Left hindlimb (tissue), 1 donor: ENCODE data around the gene PDGFD.

Experiments
- DNase-seq: peaks from one replicate; pipeline ENCODE4 v3.0.0-alpha.2; 2018

The PDGFD gene

DNA sequence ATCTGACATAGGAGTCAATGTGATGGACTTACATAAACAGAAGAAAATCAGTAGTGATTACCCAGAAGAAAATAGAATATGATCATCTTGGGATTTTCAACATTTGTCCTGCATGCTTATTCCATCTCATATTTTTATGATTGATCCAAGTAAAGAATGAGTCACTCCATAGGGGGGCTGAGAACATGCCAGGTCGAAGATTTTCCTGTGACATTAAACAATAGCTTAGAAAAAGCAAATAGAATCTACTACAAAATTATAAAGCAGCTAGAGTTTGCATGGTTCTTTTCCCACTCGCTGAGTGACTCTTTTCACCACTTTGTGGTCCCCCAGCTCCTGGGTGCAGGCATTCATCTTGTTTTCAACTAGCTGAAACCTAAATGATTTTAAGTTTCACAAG lies 71.2 kb downstream of the PDGFD start:
- no peak for DNase-seq

DNA sequence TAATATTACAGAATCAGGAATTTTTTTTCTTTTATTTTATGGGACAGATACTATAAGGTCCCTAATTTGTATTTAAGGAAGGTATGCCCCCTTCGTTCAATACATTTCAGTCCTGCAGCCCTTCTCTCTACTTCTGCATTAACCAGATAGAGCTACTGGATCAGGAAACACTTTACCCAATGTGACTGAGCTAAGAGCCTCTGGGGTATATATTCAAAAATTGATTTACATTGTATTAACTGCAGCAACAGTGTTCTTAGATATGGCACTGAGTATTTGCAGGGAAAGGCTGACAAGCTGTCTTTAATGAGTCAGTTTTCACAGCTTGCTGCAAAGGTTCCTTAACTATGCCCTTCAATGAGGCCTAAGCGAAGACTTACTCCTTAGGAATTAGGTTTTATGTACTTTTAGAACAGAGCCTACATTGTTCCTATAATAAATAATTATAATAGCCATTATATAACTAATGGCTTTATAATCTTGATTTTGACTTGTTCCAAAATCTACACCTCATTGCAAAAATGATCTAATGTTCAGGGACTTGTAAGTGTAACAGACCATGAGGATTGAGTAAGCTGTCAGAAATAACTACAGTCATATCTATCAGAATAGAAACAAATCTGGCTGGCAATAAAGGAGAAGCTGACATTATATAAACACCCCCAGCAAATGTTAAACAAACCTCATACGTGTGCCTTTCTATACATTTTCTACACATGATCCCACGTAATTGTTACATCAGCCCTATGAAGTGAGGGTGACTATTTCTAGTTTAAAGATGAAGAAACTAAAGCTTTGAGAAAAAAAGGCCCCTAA lies 72.5 kb downstream of the PDGFD start:
- DNase-seq = no peak

DNA sequence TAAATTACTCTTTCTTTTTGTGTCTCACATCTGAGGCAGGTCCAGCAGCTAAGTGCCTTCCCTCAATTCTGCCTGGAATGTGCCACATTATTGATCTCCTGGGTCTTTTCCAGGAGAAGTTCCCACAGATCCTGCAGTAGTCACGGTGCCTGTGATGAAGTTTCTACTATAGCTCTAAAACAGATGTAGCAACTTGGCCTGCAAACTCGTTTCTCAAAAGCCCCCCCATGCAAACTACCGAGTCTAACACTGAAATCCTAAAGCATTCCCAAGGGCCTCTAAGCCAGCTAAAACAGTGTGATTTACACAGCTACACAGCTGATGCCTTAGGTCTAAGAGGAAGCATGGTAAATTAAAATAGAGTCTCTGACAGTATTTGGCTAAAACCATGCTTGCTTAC lies 73.2 kb downstream of the PDGFD start:
- peak; percentile 54 for DNase-seq

GRCh38 chr11:104089481-104089880 lies 74.5 kb downstream of the PDGFD start:
- DNase-seq = no peak

DNA sequence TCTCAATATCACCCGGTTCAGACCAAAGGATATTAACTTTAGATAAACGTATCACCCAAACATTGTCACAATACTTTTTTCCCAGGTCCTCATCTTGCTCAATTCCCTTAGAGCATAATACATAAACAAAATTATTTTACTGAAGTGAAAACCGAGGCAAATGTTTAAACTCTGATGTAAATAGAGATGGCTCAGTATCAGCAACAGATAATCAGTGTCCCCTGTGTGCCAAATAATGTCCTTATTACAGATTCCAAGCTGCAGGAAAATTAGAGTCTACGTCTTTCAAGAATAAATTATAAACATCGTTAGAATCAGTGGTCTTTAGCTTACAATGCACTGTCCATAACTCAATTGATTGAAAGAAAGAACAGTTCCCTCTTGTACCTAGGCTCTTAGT lies 77.3 kb downstream of the PDGFD start:
- DNase-seq = no peak

DNA sequence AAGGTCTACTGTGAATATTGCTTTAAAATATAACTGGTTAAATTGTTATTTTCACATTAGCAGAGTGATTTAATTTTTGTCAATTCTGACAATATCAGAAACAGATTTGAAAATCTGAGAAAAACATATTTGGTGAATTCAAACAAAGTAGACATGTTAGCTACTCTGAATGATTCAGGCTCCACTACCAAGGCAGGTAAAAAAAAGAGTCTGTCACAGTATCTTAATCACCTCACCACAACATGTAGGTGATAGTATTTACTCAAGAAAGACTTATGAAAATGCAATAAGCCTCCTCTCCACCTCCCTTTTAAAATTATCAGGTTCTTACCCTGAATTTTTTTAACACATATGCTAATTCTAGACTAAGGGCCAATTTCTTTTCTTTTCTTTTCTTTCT lies 85.0 kb downstream of the PDGFD start:
- DNase-seq = no peak

DNA sequence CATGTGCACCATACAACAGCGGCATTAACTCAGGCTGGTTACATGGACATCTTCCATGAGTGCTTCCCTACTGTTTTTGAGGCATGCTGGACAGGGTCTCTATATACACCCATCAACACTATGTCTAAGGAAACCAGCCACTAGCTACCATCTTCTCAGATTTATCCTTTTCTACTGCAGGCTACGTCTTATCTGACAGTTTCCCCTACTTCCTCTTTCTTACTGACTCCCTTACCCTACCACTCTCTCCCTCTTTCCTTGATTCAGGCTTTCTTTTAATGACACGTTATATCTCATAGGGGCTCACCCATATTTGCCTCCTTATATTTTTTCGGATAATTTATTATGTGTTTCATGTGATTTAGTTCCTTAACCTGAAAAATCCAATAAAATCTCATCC lies 85.7 kb downstream of the PDGFD start:
- no peak for DNase-seq

GRCh38 chr11:104076455-104076854 lies 87.5 kb downstream of the PDGFD start:
- DNase-seq = no peak

- DNase-seq = no peak
These were observed 88.2 kb downstream of the PDGFD start for GRCh38 chr11:104075706-104076105.

DNA sequence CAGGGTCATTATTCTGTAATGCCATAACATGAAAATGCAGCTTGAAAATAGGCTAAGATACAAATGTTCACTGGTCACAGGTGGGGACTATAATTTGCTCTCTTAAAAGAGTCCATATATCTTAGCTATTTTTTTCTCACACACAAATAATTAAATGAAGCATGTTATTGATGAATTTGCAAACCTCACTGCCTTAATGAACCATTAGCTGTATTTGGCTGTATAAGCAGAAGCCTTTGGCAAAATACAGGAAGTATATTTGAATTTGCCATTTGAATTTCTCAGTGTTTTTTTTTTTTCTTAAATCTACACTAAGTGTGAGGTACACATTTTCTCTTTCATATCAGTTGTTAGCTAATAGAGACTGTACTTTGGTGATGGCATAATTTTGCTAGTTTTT lies 88.9 kb downstream of the PDGFD start:
- no peak for DNase-seq

GRCh38 chr11:104073950-104074705 lies 89.8 kb downstream of the PDGFD start:
- DNase-seq = no peak

DNA sequence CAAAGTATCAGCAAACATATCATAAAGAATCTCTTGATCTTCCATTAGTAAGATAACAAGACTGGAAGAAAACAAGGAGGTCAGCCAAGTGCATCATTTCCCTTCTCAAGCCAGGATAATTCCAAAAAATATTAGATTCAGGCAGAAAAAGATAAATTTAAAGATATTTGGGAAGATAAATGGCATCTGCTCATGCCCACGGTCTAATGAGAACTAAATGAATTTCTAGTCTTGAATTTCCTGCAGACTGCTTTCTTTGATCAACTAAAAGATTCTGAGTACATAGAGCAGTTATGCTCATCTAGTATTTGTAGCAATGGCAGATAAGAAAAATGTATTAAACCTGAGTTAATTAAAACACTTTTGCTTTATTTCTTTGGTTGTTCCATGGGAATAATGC lies 96.4 kb downstream of the PDGFD start:
- DNase-seq = no peak

GRCh38 chr11:104064034-104064630 lies 99.8 kb downstream of the PDGFD start:
- DNase-seq = no peak

GRCh38 chr11:104061853-104062521 lies 102.0 kb downstream of the PDGFD start:
- no peak for DNase-seq

DNA sequence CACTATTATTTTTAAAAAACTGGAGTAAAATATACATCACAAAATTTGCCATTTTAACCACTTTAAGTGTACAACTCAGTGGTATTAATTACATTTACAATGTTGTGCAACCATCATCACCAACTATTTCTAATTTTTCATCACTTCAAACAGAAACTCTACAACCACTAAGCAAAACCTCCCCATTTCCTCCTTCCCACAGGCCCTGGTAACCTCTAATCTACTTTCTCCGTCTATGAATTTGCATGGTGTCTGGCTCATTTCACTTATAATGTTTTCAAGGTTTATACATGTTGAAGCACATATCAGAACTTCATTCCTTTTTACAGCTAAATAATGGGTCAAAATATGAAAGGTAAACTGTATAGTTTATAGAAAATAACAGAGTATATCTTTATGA lies 103.1 kb downstream of the PDGFD start:
- no peak for DNase-seq

- no peak for DNase-seq
These were observed 103.7 kb downstream of the PDGFD start for GRCh38 chr11:104060004-104060794.

DNA sequence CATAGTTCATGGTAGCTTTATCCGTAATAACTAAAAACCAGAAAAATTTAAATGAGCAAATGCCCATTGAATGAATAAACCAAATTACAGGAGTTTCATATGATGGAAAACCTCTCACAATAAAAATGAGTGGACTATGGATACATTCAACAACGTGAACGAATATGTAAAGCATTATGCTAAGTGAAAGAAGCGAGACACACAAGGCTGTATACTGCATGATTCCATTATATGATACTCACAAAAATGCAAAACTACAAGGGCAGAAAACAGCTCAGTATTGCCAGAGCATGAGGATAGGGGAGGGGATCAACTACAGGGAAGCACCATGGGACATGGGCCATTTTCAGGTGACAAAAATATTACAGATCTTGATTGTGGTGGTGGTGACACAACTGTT lies 105.3 kb downstream of the PDGFD start:
- DNase-seq = no peak

DNA sequence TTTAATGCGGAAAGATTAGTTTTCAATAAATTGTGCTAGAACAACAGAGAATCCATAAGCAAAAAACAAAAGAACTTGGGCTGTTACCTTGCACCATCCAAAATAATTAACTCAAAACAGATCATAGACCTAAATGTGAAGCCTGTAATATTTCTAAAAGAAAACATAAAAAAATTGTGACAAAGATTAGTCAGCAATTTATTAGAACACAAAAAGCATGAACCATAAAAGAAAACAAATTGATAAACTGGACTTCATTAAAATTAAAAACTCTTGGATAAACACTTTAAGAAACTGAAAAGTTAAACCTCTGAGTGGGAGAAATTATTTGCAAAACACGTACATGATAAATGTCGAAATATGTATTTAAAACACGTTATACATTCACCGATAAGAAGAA lies 106.0 kb downstream of the PDGFD start:
- DNase-seq = no peak

DNA sequence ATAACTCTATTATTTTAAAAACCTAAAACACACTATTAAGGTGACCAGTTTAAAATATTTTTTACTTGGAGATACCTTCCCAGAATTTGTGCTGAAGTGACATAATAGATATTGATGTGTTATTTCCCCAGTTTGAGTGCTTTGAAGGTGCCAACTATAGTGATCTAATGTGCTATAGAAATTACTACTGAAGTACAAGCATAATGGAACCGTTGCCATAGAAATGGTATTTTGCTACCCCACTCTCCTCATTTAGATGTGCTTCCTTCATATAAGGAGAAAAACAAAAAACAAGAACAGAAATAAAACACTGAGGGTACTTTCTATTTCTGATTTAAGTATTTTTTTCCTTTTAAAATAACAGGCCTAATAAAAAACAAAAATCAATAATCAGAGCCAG lies 108.4 kb downstream of the PDGFD start:
- no peak for DNase-seq

DNA sequence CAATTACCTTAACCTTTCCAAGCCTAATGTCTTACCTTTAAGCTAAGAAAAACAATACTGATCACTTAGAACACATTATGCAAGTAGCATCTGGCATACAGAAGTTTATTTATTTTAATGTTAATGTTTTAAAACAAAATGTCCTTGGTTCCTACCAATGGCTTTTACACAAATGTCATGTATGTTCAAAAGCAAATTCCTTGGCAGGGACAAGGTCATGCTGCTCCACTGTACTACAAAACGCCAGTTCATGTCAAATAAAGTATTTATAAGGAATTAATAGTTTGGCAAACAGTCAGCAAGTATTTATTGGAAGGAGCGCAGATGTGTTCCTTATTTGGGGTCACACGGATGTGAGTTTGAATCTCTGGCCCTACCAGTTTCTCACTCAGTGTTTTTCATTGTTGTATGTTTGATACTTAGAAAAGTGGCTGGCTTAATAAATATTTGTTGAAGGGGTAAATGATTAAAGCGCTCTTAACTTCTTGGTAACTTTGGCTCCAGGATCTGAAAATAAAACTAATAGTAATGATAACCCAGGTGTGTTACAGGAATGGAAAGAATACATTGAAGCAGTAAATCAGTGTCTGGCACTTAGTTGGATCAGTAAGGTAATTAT lies 108.9 kb downstream of the PDGFD start:
- DNase-seq = no peak

DNA sequence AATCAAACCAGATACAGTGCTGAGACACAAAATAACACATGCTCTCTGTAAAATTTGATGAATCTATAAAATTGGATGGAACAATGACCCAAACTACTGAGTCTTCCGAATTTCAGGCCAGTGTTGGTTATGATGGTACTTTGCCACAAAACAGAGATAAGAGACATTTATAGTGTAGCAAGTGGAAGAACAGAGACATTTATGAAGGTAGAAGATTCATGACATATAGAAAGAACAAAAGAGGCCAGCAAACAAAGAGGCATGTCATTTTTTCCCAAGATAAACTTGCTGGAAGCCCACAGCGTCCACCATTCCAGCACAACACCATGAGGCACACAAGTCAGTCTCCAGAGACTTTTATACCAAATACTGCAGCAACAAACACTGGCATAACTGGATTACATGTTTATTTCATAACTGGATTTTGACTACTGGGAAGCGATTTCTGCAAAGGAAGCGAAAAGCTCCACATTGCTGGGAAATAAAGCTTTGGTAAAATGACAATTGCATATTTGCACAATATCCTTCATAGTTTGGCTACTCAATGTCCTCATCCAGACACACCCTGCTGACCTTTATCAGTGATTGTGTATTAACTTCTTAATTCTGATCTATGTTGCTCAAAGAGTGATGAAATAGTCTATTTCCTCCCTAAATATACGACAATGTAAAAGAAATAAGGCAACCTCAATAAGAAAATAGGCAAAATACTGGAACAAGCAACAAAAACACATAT lies 110.0 kb downstream of the PDGFD start:
- no peak for DNase-seq
